Progenitor cell of endocrine pancreas (in vitro differentiated cells): ENCODE measurements around the gene IRGM. TPM values are rescaled to one million over a fixed set of nuclear protein-coding genes. Genes with fewer than 3 reads are reported as not detected.
"Not testable (repeated sequence)": the region's sequence is repeated elsewhere in the genome, so short reads cannot be mapped to it uniquely, and the experiment has no call there.

ENCODE experiments used
- DNase-seq: peaks from one replicate; pipeline ENCODE4 v3.0.0; 2021; ENCODE audit warnings: low spot score; ENCODE audit not compliant: unreplicated experiment
- H3K27ac Mint-ChIP-seq: 2 replicates; pipeline ENCODE4 v1.8.0; 2021; ENCODE audit warnings: mild to moderate bottlenecking, moderate library complexity, mixed read lengths
- H3K27me3 Mint-ChIP-seq: 2 replicates; pipeline ENCODE4 v1.8.0; 2021; ENCODE audit warnings: mixed read lengths
- H3K36me3 Mint-ChIP-seq: 2 replicates; pipeline ENCODE4 v1.8.0; 2022; ENCODE audit warnings: mixed read lengths; ENCODE audit not compliant: insufficient read depth
- H3K4me1 Mint-ChIP-seq: 2 replicates; pipeline ENCODE4 v1.8.0; 2021; ENCODE audit warnings: low read depth, mixed read lengths
- H3K4me3 Mint-ChIP-seq: 2 replicates; pipeline ENCODE4 v1.8.0; 2021; ENCODE audit warnings: low read depth, mild to moderate bottlenecking, moderate library complexity, mixed read lengths
- H3K9me3 Mint-ChIP-seq: 2 replicates; pipeline ENCODE4 v1.8.0; 2021; ENCODE audit warnings: low read depth, mixed read lengths
- total RNA-seq: library from RNA; stranded (reverse); gene quantifications from 2 replicates; pipeline ENCODE4 v1.2.1, GENCODE V29; 2021
- TF ChIP-seq, protein P1 (sequence below): fragments of 200-600 bp; sonication (generic); IDR thresholded peaks from one replicate; pipeline ENCODE4 v1.5.0; 2021; ENCODE audit warnings: antibody characterized with exemption, mild to moderate bottlenecking; ENCODE audit not compliant: unreplicated experiment

IRGM gene
- total RNA-seq, 1 donor from 2014 or later: not detected

DNA sequence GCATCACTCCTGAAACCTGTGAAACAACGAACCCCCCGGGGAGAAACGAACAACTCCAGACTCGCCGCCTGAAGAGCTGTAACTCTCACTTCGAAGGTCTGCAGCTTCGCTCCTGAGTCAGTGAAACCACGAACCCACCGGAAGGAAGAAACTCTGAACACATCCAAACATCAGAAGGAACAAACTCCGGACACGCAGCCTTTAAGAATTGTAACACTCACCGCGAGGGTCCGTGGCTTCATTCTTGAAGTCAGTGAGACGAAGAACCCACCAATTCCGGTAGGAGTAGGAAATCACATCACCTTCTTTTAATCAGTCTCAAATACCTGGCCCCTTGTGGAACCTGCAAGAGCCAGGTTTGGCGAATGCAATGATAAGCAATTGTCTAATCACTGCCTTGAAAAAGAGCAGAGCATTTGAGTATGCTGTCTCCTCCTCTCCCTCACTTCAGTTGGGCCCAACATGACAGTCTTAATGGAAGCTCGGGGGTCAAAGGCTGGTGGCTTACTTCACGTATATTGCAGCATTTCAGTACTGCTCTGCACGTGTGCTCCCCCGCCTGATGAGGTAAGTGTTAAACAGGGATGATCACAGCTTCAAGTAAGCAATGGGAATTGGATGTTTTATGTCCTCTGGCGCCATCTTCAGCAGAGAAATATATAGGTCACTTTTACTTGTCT is 473 bp downstream of the IRGM start:
- H3K36me3 Mint-ChIP-seq: no peaks in the 10 kb centered on the region
- no peak overlapping the region for H3K4me3 Mint-ChIP-seq
- no peaks in the 10 kb centered on the region for H3K9me3 Mint-ChIP-seq

DNA sequence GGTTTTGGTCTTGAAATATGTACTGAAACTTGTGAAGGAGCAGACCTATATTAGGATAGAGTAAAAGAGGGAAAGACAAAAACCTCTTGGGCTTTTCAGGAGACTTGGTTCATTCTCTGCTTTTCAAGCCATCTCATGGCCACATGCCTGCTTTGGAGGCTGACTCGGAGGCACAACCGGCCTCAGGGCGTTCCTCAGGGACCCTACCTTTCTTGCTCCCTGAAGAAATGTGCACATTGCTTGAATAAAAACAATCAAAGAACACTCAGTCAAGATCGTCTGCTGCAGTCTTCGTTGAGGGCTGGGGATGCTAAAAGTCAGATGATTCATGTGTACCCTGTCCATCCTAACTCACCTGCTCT is 994 bp downstream of the IRGM start:
- no peaks in the 10 kb centered on the region for H3K36me3 Mint-ChIP-seq
- H3K4me3 Mint-ChIP-seq: no peak overlapping the region
- peaks cover 24% of the 10 kb centered on the region for H3K27me3 Mint-ChIP-seq
- H3K9me3 Mint-ChIP-seq: no peaks in the 10 kb centered on the region
- TF ChIP-seq, protein P1, sequence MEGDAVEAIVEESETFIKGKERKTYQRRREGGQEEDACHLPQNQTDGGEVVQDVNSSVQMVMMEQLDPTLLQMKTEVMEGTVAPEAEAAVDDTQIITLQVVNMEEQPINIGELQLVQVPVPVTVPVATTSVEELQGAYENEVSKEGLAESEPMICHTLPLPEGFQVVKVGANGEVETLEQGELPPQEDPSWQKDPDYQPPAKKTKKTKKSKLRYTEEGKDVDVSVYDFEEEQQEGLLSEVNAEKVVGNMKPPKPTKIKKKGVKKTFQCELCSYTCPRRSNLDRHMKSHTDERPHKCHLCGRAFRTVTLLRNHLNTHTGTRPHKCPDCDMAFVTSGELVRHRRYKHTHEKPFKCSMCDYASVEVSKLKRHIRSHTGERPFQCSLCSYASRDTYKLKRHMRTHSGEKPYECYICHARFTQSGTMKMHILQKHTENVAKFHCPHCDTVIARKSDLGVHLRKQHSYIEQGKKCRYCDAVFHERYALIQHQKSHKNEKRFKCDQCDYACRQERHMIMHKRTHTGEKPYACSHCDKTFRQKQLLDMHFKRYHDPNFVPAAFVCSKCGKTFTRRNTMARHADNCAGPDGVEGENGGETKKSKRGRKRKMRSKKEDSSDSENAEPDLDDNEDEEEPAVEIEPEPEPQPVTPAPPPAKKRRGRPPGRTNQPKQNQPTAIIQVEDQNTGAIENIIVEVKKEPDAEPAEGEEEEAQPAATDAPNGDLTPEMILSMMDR: no peak
- no peak overlapping the region for H3K27ac Mint-ChIP-seq
- no peaks in the 10 kb centered on the region for H3K4me1 Mint-ChIP-seq
- DNase-seq: no peak

More for the DNA sequence above, 473 bp downstream of the IRGM start:
- Mint-ChIP-seq H3K4me1 (no peaks in the 10 kb centered on the region), H3K27ac (no peak overlapping the region), H3K27me3 (peaks cover 19% of the 10 kb centered on the region)
- TF ChIP-seq, protein P1: peak; percentile 69
- peak; percentile 14 for DNase-seq

DNA sequence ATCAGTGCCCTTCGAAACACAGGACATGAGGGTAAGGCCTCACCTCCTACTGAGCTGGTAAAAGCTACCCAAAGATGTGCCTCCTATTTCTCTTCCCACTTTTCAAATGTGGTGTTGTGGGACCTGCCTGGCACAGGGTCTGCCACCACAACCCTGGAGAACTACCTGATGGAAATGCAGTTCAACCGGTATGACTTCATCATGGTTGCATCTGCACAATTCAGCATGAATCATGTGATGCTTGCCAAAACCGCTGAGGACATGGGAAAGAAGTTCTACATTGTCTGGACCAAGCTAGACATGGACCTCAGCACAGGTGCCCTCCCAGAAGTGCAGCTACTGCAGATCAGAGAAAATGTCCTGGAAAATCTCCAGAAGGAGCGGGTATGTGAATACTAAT is 1.9 kb downstream of the IRGM start:
- Mint-ChIP-seq H3K27me3 (peaks cover 28% of the 10 kb centered on the region), H3K4me1 (no peaks in the 10 kb centered on the region), H3K27ac (no peak overlapping the region), H3K9me3 (no peaks in the 10 kb centered on the region), H3K36me3 (no peaks in the 10 kb centered on the region), H3K4me3 (no peak overlapping the region)
- TF ChIP-seq, protein P1: no peak
- DNase-seq: no peak

DNA sequence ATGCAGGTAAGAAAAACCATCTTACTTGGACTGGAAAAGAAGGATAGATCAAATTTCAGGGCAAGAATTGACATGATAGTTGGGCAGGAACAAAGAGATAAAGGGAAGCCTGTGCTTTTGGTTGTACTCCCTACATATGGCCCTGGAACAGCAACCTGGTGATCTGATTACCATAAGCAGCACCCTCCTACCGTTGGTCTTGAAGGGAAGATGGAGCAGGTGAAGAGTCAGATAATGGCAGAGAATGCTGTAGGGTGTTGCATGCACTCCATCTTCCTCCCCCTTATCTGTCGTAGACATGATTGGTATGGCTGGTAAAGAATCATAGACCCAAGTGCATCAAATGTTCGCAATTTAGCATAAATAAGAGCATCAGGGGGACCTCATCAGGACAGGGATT is 4.7 kb downstream of the IRGM start:
- Mint-ChIP-seq H3K4me3 (no peak overlapping the region), H3K36me3 (no peaks in the 10 kb centered on the region), H3K27me3 (peaks cover 34% of the 10 kb centered on the region), H3K27ac (no peak overlapping the region), H3K4me1 (no peaks in the 10 kb centered on the region), H3K9me3 (no peaks in the 10 kb centered on the region)
- TF ChIP-seq, protein P1: no peak
- no peak for DNase-seq

DNA sequence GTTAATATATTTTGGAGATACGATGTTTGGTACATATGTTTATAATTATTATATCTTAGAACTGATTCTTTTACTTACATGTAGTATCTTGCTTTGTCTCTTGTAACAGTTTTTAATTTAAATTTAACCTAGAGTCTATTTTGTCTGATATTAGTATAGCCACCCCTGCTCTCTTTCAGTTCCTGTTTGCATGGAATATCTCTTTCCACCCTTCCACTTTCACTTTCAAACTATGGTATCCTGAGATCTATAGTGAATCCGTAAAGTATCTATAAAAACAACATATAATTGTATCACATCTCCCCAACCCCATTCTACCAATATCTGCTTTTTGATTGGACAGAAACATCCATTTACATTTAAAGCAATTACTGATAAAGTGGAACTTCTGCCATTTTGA is 7.2 kb downstream of the IRGM start:
- Mint-ChIP-seq H3K4me3 (no peak overlapping the region), H3K9me3 (no peaks in the 10 kb centered on the region), H3K4me1 (no peaks in the 10 kb centered on the region), H3K27me3 (peaks cover 30% of the 10 kb centered on the region), H3K36me3 (no peaks in the 10 kb centered on the region), H3K27ac (no peak overlapping the region)
- DNase-seq: no peak
- TF ChIP-seq, protein P1: no peak

DNA sequence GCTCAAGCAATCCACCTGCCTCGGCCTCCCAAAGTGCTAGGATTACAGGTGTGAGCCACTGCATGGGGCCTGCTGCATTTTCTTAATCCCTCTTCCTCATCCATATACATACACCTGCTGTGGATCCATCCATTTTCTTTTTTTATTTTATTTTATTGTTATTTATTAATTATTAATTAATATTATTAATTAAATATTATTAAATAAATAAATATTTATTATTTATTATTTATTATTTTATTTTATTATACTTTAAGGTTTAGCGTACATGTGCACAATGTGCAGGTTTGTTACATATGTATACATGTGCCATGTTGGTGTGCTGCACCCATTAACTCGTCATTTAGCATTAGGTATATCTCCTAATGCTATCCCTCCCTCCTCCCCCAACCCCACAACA is 10.4 kb downstream of the IRGM start:
- H3K27me3 Mint-ChIP-seq: peaks cover 14% of the 10 kb centered on the region
- not testable (repeated sequence) for H3K36me3 Mint-ChIP-seq, H3K9me3 Mint-ChIP-seq, H3K4me1 Mint-ChIP-seq, H3K27ac Mint-ChIP-seq, DNase-seq, H3K4me3 Mint-ChIP-seq
